GM18499 (cell line): ENCODE results near the gene ST13.
"Not testable (repeated sequence)": the region's sequence is repeated elsewhere in the genome, so short reads cannot be mapped to it uniquely, and the experiment has no call there.

Experiments
- ATAC-seq: cut with Tn5 transposase; IDR thresholded peaks from one replicate; pipeline ENCODE4 v1.9.1; 2021; ENCODE audit warnings: moderate number of reproducible peaks; ENCODE audit not compliant: insufficient read depth, unreplicated experiment

Gene ST13

GRCh38 chr22:40792451-40792850, 64.0 kb downstream of the ST13 start:
- no peak for ATAC-seq

- ATAC-seq, result no peak
Observed at GRCh38 chr22:40791241-40791640, 65.2 kb downstream of the ST13 start.

- no peak for ATAC-seq
Observed at GRCh38 chr22:40789131-40789530, 67.3 kb downstream of the ST13 start.

GRCh38 chr22:40782521-40782920, 73.9 kb downstream of the ST13 start:
- ATAC-seq, result no peak

- ATAC-seq, result not testable (repeated sequence)
Observed at GRCh38 chr22:40781749-40782148, 74.7 kb downstream of the ST13 start.
